Activated effector memory CD4-positive, alpha-beta T cell treated with anti-CD3 and anti-CD28 coated beads, Interleukin-2, amount 50 U/mL, for 16 hours (primary cell): ENCODE measurements around the gene PPFIA1.
"Not testable (repeated sequence)": the region's sequence is repeated elsewhere in the genome, so short reads cannot be mapped to it uniquely, and the experiment has no call there.

Experiments used
- DNase-seq: peaks from one replicate; pipeline ENCODE4 v3.0.0-alpha.2; 2020

The PPFIA1 gene

GRCh38 chr11:70327717-70328116 is 57.2 kb downstream of the PPFIA1 start:
- no peak for DNase-seq

- DNase-seq: no peak
These were observed 58.1 kb downstream of the PPFIA1 start for GRCh38 chr11:70328556-70328955.

GRCh38 chr11:70331320-70331843 is 60.9 kb downstream of the PPFIA1 start:
- DNase-seq: not testable (repeated sequence)

- DNase-seq: no peak
These were observed 61.4 kb downstream of the PPFIA1 start for GRCh38 chr11:70331901-70332300.

- no peak for DNase-seq
These were observed 62.1 kb downstream of the PPFIA1 start for GRCh38 chr11:70332567-70332966.

- DNase-seq: no peak
These were observed 62.8 kb downstream of the PPFIA1 start for GRCh38 chr11:70333261-70333660.

- DNase-seq: no peak
These were observed 64.0 kb downstream of the PPFIA1 start for GRCh38 chr11:70334351-70334995.

- DNase-seq: no peak
These were observed 65.0 kb downstream of the PPFIA1 start for GRCh38 chr11:70335511-70335910.

GRCh38 chr11:70338594-70338993 is 68.1 kb downstream of the PPFIA1 start:
- DNase-seq: no peak

GRCh38 chr11:70339066-70339465 is 68.6 kb downstream of the PPFIA1 start:
- no peak for DNase-seq

GRCh38 chr11:70341881-70342429 is 71.5 kb downstream of the PPFIA1 start:
- no peak for DNase-seq

GRCh38 chr11:70343636-70344035 is 73.1 kb downstream of the PPFIA1 start:
- no peak for DNase-seq

- no peak for DNase-seq
These were observed 77.7 kb downstream of the PPFIA1 start for GRCh38 chr11:70348191-70348590.

- DNase-seq: no peak
These were observed 78.1 kb downstream of the PPFIA1 start for GRCh38 chr11:70348608-70349007.

- DNase-seq: no peak
These were observed 81.2 kb downstream of the PPFIA1 start for GRCh38 chr11:70351646-70352045.

- no peak for DNase-seq
These were observed 81.6 kb downstream of the PPFIA1 start for GRCh38 chr11:70352100-70352499.

- DNase-seq: no peak
These were observed 82.1 kb downstream of the PPFIA1 start for GRCh38 chr11:70352601-70353000.

GRCh38 chr11:70353329-70353728 is 82.8 kb downstream of the PPFIA1 start:
- DNase-seq: no peak

- no peak for DNase-seq
These were observed 83.5 kb downstream of the PPFIA1 start for GRCh38 chr11:70353900-70354568.

- no peak for DNase-seq
These were observed 84.1 kb downstream of the PPFIA1 start for GRCh38 chr11:70354629-70355028.

- no peak for DNase-seq
These were observed 88.3 kb downstream of the PPFIA1 start for GRCh38 chr11:70358753-70359152.

GRCh38 chr11:70359451-70360205 is 89.1 kb downstream of the PPFIA1 start:
- no peak for DNase-seq

GRCh38 chr11:70360211-70360610 is 89.7 kb downstream of the PPFIA1 start:
- no peak for DNase-seq

GRCh38 chr11:70364178-70364577 is 93.7 kb downstream of the PPFIA1 start:
- no peak for DNase-seq
